ENCODE measurements around the gene PPP2R3A.
A peak's percentile ranks its signal among the peaks of the same experiment; 100 is the strongest.
"Not testable (repeated sequence)": the region's sequence is repeated elsewhere in the genome, so short reads cannot be mapped to it uniquely, and the experiment has no call there.

The PPP2R3A gene

DNA sequence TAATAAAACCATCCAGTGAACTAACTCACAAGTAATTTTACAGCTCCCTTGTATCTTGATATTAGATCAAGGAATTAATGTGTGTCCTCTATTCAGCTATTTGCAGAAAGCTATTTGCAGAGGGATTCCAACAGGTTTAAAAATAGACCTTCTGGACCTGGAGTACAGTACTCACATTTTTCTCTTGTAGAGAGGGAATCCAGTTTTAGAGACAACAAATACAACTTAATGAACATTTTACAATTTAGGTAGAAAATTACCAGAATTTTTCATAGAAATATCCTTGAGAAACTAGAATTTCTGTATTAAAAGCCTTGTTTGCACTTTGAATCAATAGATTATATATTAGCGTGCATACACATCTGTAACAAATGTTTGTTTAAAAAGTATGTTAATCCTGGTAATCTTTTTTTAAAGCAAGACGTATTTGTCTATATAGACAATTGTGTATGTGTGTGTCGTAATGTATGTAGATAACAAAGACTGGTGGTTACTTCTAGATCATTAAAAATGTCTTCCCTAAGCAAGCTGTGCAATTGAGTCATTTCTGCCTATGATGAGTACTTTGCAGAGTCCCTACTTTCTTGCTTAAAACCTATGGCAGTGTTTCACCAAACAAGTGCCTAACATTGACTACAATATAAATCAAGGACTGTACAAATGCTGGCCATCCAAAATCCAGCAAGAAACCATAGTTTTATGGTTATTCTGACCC, 57.9 kb downstream of the PPP2R3A start:
- DNase-seq, result no peak

- DNase-seq, result no peak
These were observed 70.8 kb downstream of the PPP2R3A start for GRCh38 chr3:136036306-136036705.

DNA sequence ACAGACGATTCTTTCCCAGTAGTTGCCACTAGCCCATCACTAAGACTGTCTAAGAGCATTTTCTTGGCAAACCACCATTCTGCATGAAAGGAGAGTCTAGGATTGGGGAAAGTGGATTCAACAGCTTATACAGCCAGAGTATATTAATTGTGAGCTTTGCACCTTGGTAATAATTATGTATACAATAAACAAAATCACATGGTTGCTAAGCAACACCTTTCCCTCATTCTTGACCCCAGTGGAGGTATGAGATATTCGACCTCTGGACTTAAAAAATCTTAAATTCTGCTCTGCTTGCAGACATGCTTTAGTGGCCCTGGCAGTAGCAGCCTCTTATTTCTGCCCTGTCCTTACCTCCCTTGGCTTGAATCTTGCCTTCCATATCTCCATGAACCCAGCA, 73.1 kb downstream of the PPP2R3A start:
- no peak for DNase-seq

GRCh38 chr3:136042608-136043221, 77.2 kb downstream of the PPP2R3A start:
- peak; percentile 61 for DNase-seq

- DNase-seq, result no peak
These were observed 79.6 kb downstream of the PPP2R3A start for GRCh38 chr3:136044980-136045745.

DNA sequence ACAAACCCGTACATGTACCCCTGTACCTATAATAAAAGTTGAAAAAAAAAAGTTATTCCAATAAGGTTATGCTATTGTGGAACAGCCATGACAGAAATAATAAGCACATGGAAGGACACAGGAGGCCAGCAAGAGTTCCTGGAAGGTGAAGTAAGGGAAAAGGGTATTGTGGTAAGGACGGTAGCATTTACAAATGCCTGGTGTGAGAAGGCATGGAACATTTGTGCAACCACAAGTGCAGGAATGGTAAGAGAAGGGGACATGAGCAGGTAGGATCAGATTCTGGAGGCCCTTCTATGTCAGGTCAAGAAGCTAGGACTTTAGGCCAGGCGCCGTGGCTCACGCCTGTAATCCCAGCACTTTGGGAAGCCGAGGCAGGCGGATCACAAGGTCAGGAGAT, 82.5 kb downstream of the PPP2R3A start:
- no peak for DNase-seq

GRCh38 chr3:136050250-136050649, 84.7 kb downstream of the PPP2R3A start:
- DNase-seq, result no peak

DNA sequence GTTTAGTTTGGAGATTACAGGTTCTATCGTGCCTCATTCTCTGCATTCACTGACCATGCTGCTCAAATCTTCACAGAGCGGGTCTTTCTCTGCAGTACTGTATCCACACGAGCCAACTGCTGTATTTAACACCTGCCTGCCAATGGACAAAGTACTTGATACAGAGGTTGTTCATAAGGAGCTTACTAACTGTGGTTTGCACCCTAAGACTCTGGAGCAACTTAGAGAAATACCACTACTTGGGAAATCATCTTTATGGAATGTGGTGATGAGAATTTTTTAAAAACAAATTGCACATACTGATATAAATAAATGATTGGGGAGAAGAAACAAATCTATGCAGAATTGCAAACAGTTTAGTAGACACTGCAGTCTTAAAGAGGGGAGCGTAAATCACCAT, 90.0 kb downstream of the PPP2R3A start:
- DNase-seq, result no peak

DNA sequence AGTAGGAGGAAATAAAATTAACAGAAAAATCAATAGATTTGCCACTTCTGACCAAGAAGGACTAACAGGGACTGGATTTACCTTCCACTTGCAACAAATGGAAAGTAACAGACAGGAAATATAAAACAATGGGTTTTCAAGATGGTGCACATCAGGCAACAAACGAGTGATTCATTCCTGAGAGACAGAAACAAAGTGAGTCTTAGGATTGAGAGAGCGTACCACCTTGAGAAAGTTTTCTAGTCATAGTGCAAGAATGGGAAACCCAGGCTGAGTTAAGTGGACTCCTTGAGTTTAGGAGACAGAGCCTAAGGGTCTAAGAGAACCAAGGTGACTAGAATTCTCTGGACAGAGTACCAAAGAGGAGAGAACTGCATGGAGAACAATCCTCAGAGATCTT, 101.7 kb downstream of the PPP2R3A start:
- no peak for DNase-seq

- DNase-seq, result peak; percentile 81
These were observed 103.2 kb downstream of the PPP2R3A start for GRCh38 chr3:136068708-136069107.

- DNase-seq, result no peak
These were observed 104.4 kb downstream of the PPP2R3A start for GRCh38 chr3:136069933-136070332.

- peak; percentile 88 for DNase-seq
These were observed 104.8 kb downstream of the PPP2R3A start for GRCh38 chr3:136070334-136070733.

DNA sequence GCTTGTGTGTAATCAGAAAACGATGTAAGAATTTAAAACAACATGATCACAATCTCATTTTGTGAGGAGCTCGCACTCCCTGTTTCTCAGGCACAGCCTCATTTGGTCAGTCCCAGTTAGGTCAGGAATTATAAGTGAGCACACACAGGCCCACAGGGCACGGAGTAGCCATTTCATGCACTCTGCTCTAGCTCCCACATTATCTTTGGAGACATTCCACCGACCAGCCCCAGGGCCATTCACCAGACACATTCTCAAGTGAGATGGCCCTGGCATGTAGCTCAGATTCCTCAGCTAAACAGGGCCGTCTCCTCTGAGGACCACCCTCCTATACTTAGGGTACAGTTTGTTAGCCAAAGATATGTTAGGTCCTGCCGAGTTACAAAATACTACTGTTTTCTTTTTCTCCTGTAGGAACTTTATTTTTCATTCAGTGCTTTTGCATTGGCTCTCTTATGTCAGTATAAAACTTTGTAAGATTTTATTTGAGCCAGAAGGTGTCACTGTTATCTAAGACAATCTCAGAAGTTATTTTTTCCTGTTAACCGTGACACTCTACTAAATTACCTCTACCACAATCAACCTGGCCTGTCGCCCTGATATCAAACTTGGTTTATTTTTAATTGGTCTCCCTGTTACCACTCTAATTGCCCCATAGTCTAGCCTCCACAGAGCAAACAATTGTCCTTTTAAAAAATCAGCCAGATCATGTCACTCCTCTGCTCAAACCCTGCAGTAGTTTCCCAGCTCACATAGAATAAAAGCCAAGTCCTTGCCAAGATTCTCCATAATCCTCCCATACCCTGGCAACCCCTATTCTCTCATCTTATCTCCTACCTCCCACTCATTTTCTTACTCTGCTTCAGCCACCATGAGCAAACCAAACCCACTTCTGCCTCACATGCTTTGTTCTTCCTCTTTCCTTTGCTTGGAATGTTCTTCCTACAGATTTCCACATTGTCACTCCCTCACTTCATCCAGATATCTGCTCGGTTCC, 105.7 kb downstream of the PPP2R3A start:
- DNase-seq, result no peak

DNA sequence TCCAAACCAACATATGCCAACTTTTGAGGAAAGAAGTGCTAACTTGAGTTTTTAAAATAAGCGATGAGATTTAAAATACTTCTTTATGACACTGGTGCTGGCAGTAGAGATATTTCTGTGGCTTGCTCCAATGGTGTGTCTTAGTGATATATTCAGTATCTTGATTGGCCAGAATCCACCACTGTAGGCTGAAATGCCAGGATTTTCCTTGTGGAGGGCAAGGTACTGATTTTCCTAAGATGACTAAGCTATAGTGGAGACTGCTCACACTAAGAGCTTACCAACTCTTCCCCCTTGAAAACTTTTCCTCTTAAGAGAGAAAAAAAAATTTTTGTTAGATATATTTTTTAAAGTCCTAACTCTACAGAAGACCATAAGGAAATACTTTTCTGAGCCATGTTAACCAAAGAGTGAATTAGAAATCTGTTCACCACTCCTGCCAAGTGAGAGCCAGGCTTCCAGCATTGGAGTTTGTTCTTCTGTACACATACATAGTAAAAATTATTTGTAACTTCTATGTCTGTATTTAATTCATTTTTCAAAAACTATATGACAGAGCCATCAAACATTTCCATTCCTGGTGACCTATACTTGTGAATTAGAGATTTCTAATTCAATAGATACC, 109.1 kb downstream of the PPP2R3A start:
- DNase-seq, result peak; percentile 28

DNA sequence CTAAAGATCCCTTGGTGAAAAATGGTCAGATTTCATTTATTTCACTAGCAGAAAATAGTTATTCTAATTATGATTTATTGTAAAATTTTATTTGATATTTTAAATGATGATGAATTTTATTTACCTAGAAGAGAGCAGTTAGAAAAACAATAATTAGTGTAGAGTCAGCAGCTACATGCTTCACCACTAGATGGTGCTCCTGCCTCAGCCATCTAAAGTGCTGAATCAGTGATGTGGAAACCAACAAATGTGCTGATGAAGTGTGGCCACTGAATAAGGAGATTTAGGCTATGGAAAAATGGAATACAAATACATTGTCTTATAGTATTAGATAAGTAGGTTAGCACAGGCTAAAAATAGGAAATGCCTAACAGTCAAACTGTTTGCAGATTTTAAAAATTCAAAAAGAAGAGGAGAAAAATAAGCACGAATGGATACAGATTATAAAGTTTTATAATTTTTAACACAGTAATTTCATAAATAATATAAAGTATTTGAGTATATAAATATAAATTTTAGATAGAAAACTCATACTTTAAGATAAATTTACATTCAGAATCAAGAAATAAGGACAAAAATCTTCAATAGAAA, 109.8 kb downstream of the PPP2R3A start:
- peak; percentile 76 for DNase-seq

DNA sequence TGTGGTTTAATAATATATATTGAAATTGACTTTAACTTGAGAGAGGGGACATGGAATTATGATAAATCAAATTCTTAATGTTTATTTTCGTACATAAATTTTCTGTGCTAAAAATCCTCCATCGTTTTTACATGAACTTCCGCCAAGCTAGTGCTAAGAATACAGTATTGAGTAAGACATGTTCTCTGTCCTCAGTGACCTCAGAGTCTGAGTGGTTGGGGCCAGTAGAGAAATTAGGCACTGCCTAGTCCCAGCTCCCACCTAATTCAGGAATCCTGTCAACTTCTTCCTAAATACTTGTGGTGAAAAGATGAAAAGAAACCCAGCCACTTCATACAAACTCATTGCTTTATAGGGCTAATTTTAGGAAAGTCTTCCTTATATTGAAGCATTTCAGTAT, 110.3 kb downstream of the PPP2R3A start:
- DNase-seq, result peak; percentile 31

DNA sequence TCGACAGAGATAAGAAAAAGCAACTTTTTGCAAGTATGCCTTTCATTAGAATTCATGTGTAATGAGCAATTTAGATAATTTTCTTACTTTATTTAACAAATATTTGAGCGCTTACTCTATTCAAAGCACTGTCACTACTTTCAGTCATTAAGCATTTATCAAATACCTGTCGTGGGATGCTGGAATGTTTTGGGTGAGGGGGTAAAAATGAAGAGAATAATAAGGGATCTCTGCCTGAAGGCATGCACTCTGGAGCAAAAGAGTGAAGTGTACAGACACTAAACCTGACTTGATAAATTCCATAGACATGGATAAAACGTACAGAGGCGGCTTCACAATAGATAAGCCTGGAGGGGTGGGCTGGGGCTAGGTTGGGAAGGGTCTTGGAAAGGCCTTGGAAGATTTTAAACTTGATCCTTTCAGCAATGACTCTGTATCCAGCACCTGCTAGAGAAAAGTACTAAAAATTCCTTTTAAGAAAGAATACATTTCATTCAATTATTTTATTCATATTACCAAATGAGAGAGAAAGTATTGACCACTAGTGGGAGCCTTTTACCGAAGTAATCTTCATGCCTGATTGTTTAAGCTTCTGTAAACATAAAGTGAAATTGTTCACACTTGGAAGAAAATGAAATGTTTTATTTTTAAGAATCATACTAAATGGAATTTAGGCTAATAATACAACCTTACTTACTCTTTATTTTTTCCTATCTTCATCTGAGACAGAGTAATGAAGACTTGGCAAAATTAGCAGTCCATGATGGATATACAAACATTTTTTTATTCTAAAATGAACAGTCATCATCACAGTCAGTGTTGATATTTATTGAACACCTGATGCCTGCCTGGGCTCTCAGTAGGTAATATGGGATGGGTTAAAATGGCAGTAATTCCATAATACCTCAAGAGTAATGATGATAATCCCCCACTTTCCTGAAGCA, 113.2 kb downstream of the PPP2R3A start:
- peak; percentile 25 for DNase-seq

- not testable (repeated sequence) for DNase-seq
These were observed 118.3 kb downstream of the PPP2R3A start for GRCh38 chr3:136083641-136084382.

- not testable (repeated sequence) for DNase-seq
These were observed 119.5 kb downstream of the PPP2R3A start for GRCh38 chr3:136085067-136085466.

DNA sequence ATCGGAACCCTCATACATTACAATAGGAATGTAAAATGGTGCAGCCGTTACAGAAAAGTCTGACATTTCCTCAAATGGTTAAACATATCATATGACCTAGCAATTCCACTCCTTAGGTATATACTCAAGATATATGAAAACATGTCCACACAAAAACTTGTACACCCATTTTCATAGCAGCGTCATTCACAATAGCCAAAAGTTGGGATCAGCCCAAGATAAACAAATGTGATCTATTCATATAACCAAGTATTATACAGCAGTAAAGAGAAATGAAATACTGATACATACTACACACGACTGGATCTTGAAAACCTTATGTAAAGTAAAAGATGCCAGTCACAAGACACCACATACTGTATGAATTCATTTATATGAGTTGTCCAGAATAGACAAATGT, 128.2 kb downstream of the PPP2R3A start:
- DNase-seq, result no peak

All from fibroblast of skin of right quadriceps (primary cell).